Kasumi-1 (cell line): ENCODE measurements around the gene CTPS2.
"Not testable (repeated sequence)": the region's sequence is repeated elsewhere in the genome, so short reads cannot be mapped to it uniquely, and the experiment has no call there.

Experiments
- DNase-seq, 2 experiments: peaks; one replicate each; lab custom pipeline; 2025; lab: John Stamatoyannopoulos, UW

Gene CTPS2

GRCh38 chrX:16654093-16654492, 58.4 kb downstream of the CTPS2 start:
- DNase-seq = no peak

DNA sequence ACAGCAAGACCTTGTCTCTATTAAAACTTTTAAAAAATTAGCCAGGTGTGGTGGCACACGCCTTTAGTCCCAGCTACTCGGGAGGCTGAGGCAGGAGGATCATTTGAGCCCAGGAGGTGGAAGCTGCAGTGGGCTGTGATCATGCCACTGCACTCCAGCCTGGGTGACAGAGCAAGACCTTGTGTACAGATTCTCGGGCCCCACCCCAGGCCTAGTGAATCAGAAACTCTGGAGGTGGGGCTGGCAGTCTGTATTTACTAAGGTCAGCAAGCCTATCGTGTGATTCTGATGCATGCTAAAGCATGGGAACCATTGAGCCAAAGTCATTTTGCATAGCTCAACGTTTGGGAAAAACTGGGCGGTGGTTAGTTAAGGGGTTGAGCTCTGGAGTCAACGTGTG, 59.0 kb downstream of the CTPS2 start:
- no peak for DNase-seq

GRCh38 chrX:16651391-16652024, 61.0 kb downstream of the CTPS2 start:
- no peak for DNase-seq

DNA sequence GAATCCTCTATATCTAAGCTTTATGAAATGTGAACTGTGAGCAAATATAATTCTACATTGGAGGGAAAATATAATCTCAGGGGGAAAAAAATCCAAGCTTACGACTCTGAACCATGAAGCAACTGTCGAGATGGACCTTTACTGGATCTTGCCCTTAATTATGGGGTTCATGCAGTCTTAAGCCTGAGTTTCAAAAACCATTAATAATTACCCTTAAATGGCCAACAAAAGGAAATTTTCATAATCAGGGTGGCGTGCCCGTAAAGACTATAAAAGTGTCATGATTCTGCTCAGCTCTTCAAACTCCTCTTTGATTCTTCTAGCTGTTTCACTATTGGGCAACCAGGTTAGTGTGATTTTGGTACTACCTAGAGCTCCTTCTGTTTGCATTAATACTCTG, 62.6 kb downstream of the CTPS2 start, which contains the start of gene S100G:
S100G (plus strand) TSS at position 301 of the 400 bp plus-strand sequence. CDS start 849 bp downstream, outside the sequence.
- DNase-seq = no peak

DNA sequence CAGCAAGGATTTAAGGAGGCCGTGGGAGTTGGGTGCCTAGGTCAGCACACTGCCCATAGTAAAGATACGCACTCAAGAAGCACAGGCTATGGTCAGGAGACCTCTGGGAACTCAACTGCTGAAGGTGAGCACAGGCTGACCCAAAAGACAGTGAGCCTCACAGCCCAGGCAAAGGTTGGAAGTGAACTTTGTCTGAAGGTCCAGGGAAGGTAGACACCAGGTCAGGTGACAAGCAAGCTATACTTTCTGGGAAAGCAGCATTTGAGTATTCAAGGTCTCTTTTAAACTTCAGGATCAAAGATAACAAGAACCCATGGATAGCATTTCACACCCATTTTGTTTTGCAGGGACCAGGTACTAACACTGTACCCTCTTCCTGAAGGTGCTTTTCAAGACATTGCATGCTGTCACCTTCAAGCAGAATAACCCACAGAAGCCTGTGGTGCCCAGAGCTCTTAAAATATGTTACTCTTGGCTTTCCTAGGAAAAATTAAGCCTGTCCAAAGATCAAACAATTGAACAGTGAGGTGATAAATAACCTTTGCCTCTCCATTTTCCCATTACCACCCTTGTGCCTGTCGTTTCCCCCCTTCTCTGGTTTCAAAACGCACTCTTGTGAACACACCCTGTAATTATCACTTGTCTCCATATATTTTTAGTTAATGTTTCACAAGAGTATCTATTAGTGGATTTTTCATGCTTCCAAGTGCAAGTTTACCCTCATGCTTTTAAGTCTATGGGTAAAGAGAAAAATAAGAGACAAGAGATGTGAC, 65.9 kb downstream of the CTPS2 start:
- no peak for DNase-seq

DNA sequence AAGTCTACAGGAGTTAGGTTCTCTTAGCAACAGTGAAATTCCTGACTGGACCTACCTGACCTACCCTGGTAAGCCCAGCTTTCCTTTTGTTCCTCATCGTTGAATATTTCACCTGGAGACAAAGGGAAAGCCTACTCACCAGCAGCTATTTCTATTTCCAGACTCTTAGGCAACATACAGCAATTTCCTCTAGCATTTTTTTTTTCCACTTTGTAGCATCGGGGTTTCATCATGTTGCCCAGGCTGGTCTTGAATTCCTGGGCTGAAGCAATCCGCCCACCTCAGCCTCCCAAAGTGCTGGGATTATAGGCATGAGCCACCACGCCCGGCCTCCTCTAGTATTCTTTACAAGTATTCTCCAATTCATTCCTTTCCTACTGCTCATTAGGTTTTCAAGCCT, 69.3 kb downstream of the CTPS2 start:
- DNase-seq = no peak

GRCh38 chrX:16640823-16641222, 71.6 kb downstream of the CTPS2 start:
- DNase-seq = no peak

GRCh38 chrX:16639966-16640365, 72.5 kb downstream of the CTPS2 start:
- DNase-seq = no peak

- DNase-seq = no peak
Measured at GRCh38 chrX:16638533-16638932, 73.9 kb downstream of the CTPS2 start.

DNA sequence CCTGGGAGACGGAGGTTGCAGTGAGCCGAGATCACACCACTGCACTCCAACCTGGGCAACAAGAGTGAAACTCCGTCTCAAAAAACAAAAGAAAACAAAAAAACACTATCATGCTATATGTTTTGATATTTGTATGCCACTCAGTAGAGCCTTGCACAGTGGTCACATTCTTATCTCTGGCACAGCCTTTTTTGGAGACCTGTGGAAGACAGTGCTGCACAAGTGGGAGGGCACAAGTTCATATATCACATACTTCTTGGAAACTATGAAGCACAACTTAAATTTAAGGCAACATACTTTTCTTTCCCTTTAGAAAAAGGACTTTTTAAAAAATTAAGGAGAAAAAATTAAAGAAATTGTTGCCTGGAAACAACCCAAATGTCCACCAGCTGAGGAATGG, 76.9 kb downstream of the CTPS2 start:
- DNase-seq = no peak

GRCh38 chrX:16635040-16635439, 77.4 kb downstream of the CTPS2 start:
- no peak for DNase-seq

DNA sequence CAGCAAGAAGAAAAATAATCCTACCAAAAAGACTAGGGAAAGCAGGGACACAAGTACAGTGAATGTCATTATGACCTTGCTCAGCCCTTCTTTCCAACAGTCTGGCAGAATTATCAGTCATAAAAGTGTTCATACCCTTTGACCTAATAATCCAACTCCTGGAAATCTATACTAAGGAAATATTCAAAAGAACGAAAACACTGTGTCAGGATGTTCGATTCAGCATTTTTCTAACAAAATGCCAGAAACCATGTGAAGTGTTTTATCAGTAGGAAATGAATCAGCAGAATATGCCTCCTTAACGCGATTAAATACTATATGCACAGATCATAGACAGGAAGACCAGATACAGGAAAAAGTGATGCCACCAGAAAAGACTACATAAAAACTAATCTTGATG, 78.7 kb downstream of the CTPS2 start:
- no peak for DNase-seq

DNA sequence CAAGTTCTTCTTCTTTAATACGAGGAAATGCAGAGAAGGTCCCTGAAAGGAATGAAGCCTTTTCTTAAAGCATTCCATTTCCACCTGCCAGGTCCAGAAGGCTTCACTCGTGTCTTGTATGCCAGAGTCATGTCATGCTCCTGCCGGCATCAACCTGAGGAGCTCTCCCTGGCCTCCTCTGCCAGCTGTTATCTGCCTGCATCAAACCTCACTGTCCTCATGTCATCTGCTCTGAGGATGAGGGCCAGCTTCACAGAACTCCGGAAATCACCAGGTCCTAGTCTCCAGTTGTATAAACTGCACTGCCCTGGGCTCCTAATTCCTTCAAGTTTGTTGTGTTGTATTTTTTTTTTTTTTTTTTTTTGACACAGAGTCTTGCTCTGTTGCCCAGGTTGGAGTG, 82.6 kb downstream of the CTPS2 start:
- no peak for DNase-seq

DNA sequence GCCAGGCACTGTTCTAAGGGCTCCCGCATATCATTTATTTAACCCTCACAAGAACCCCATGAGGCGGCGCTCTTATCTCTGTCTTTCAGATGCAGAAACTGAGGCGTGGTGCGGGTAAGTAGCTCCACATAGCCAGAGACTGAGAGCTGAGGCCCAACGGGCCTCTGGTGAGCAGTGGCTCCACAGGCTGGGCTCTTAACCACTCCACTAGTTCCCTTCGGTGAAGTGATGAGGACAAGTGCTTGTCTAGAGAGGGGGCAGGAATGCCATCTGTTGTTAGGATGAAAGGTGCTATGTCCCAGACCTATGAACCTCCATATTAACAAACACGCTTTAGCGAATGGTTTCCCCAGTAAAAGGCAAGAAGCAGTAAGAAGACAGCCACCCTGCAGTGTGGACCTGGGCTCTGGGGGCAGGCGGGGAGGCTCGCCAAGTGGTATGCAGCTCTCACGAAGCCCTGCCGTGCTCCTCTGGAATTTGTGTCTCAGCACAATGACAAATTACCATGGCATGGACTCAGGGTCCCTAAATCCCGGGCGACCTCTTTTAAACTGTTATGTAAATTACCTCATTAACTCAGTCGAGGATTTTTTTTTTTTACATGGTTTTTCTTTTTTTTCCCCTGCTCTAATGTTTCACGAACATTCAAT, 83.4 kb downstream of the CTPS2 start:
- DNase-seq = no peak

DNA sequence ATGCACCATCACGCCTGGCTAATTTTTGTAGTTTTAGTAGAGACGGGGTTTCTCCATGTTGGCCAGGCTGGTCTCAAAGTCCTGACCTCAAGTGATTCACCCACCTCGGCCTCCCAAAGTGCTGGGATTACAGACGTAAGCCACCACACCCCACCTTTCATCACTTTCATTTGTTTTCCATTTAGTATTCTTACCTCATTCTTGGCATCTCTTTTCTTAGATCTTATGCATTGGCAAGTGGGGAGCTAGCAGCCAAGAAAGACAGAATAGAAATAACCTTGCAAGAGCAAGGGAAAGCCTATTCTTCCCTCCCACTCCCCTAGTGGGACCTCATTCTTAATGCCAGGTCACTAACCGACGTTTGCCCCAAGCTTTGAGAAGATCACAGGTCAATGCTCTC, 84.0 kb downstream of the CTPS2 start:
- not testable (repeated sequence) for DNase-seq

GRCh38 chrX:16619024-16619423, 93.4 kb downstream of the CTPS2 start:
- no peak for DNase-seq

DNA sequence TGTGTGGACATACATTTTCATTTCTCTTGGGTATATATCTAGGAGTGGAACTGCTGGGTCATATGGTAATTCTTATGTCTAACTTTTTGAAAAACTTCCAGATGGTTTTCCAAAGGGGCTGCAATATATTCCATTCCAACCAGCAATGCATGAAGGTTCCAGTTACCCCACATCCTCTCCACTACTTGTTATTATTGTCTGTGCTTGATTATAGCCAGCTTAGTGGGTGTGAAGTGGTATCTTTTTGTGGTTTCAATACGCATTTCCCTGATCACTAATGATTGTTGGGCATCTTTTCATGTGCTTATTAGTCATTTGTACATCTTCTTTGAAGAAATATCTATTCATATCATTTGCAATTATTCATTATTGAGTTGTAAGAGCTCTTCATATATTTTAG, 94.0 kb downstream of the CTPS2 start:
- no peak for DNase-seq

GRCh38 chrX:16617382-16617781, 95.1 kb downstream of the CTPS2 start:
- DNase-seq = no peak

GRCh38 chrX:16612257-16612897, 100.1 kb downstream of the CTPS2 start:
- no peak for DNase-seq

GRCh38 chrX:16610654-16611053, 101.8 kb downstream of the CTPS2 start:
- DNase-seq = not testable (repeated sequence)

DNA sequence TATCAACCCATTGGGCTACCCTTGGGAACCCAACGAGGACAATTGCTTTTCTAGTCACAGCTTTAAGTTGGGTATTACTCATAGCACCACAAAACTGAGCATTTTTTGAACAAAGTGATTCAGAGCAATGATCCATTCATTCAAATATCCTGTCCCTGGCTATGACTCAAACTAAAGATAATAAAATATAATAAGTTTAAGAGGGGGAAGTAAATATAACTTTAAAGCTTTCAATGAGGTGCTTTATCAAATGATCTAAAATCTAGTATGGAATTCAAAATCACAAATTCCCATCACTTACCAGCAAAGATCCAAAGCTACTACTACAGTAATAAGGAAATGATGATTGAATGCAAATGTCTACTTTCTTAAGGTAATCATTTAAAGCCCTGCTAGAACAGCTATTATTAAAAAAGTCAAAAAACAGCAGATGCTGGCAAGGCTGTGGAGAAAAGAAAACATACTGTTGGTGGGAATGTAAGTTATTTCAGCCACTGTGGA, 102.3 kb downstream of the CTPS2 start:
- no peak for DNase-seq

DNA sequence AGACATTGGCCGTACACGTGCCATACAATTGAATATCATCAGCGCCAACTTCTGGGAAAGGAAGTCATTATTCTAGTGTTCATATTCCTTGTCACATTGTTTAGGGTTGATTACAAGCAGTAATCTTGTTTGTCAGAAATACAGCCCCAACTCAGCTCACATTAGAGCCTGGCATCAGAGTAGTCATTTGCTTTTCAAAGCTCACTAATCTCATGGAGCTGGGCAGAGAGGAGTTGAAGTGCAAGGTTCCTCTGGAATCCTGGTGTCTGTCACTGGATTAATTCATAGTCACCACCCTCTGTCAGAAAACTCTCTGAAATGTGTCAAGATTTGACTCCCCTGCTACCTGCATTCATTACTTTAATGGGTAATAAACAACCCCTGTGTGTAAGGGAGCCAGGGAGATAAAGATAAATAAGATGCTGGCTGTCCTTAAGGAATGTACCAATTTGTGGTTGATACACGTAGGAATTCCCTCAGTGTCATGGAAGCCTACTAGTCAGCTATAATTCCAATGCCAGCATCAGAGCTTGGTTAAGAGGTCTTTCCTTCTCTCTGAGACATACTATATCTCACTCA, 106.2 kb downstream of the CTPS2 start:
- no peak for DNase-seq
